CD4-positive, alpha-beta T cell (primary cell): ENCODE measurements around the gene DOCK2. TPM values are rescaled to one million over a fixed set of nuclear protein-coding genes. Genes with fewer than 3 reads are reported as not detected.

Source experiments
- ATAC-seq: fragments of 200-7000 bp; cut with Tn5 transposase; one replicate; pipeline ENCODE4 v1.10.0; 2022; ENCODE audit warnings: mild to moderate bottlenecking; ENCODE audit not compliant: poor library complexity
- CTCF ChIA-PET: fragments of 350-600 bp; sonication (Branson Sonifier 250); formaldehyde crosslinking; loops from one replicate; lab custom pipeline; 2021; ENCODE audit warnings: antibody characterized with exemption, inconsistent platforms; lab: Charles Lee
- POLR2A ChIA-PET: fragments of 350-600 bp; sonication (Branson Sonifier 250); formaldehyde crosslinking; loops from one replicate; lab custom pipeline; 2021; ENCODE audit warnings: antibody characterized with exemption, inconsistent platforms; lab: Charles Lee
- DNase-seq, 14 experiments: peaks; one replicate each; pipeline ENCODE4 v3.0.0-alpha.2; 2013 to 2020; ENCODE audit warnings: mixed read lengths in 2 of 14
- H3K27ac ChIP-seq, 2 donors: one replicate each; pipeline versions ENCODE4 v1.5.1 to v1.7.0; 2013; ENCODE audit warnings: low read length in 2 of 2, low read depth in 1 of 2, mild to moderate bottlenecking in 1 of 2
- H3K27me3 ChIP-seq, 2 experiments: 1 replicate in 1 of 2; 2 replicates in 1 of 2; pipeline versions ENCODE4 v1.6.1 to v1.7.0; 2013; ENCODE audit warnings: low read length in 2 of 2, control low read depth in 1 of 2, mild to moderate bottlenecking in 1 of 2, moderate library complexity in 1 of 2; ENCODE audit not compliant: insufficient read depth in 2 of 2, control insufficient read depth in 1 of 2
- H3K36me3 ChIP-seq: one replicate; pipeline ENCODE4 v1.6.1; 2013; ENCODE audit warnings: low read length, control low read depth; ENCODE audit not compliant: insufficient read depth
- H3K4me1 ChIP-seq: one replicate; pipeline ENCODE4 v1.6.1; 2013; ENCODE audit warnings: low read length, control low read depth; ENCODE audit not compliant: insufficient read depth
- H3K4me3 ChIP-seq: one replicate; pipeline ENCODE4 v1.5.1; 2013; ENCODE audit warnings: mild to moderate bottlenecking, low read length, moderate library complexity
- H3K9me3 ChIP-seq, 2 experiments: 1 replicate in 1 of 2; 2 replicates in 1 of 2; pipeline versions ENCODE4 v1.6.1 to v1.7.0; 2013; ENCODE audit warnings: low read length in 2 of 2, mild to moderate bottlenecking in 2 of 2, control low read depth in 1 of 2, moderate library complexity in 1 of 2; ENCODE audit not compliant: control insufficient read depth in 1 of 2, insufficient read depth in 1 of 2
- H3K27ac Mint-ChIP-seq: one replicate; pipeline ENCODE4 v1.8.0; 2020; ENCODE audit warnings: mixed read lengths
- H3K27me3 Mint-ChIP-seq: one replicate; pipeline ENCODE4 v1.8.0; 2021; ENCODE audit warnings: mixed read lengths
- H3K36me3 Mint-ChIP-seq: one replicate; pipeline ENCODE4 v1.8.0; 2021; ENCODE audit warnings: low read depth, mixed read lengths
- H3K4me1 Mint-ChIP-seq: one replicate; pipeline ENCODE4 v1.8.0; 2021; ENCODE audit warnings: low read depth, mixed read lengths
- H3K4me3 Mint-ChIP-seq: one replicate; pipeline ENCODE4 v1.8.0; 2020; ENCODE audit warnings: mild to moderate bottlenecking, mixed read lengths
- H3K9me3 Mint-ChIP-seq: one replicate; pipeline ENCODE4 v1.8.0; 2020; ENCODE audit warnings: mixed read lengths
- CTCF ChIP-seq: fragments of 200-600 bp; IDR thresholded peaks from one replicate; pipeline ENCODE4 v1.8.0; 2022; ENCODE audit warnings: antibody characterized with exemption, mild to moderate bottlenecking
- intact Hi-C, 2 experiments: fragments of 100-400 bp; cut with DNase I in 1 of 2; cut with micrococcal nuclease in 1 of 2; formaldehyde crosslinking; loops; one replicate each; pipeline versions ENCODE4 v1.15.1 to v1.9.0; 2023 to 2025; cut with DNase I, micrococcal nuclease
- total RNA-seq, 174 experiments: library from RNA in 2 of 174; stranded (reverse) in 2 of 174; gene quantifications; one replicate each; pipeline ENCODE4 v1.2.3 and lab custom pipeline; 2021 to 2026

DOCK2 gene
- total RNA-seq, 2 experiments from 2014 or later: 220 to 229 TPM

- H3K9me3 Mint-ChIP-seq: no peaks in the 10 kb centered on the region
- no peak for ATAC-seq
- Histone ChIP-seq H3K27me3 (no peaks in the 10 kb centered on the region), H3K27ac (no peak overlapping the region), H3K4me3 (no peak overlapping the region), H3K4me1 (peaks cover 9% of the 10 kb centered on the region), H3K9me3 (no peaks in the 10 kb centered on the region), H3K36me3 (peaks cover 75% of the 10 kb centered on the region)
- H3K27ac Mint-ChIP-seq: no peak overlapping the region
- H3K4me1 Mint-ChIP-seq: peaks cover 23% of the 10 kb centered on the region
- no peaks in the 10 kb centered on the region for H3K27me3 Mint-ChIP-seq
- intact Hi-C loops: no loop called here
- H3K4me3 Mint-ChIP-seq: no peak overlapping the region
- no peak for DNase-seq
- POLR2A ChIA-PET: no interaction called here
- H3K36me3 Mint-ChIP-seq: peaks cover 94% of the 10 kb centered on the region
- CTCF ChIA-PET: no interaction called here
- TF ChIP-seq CTCF: no peak
These were observed 172.2 kb downstream of the DOCK2 start for GRCh38 chr5:169809281-169809680.

- ChIA-PET CTCF (no interaction called here), POLR2A (no interaction called here)
- no peaks in the 10 kb centered on the region for H3K9me3 Mint-ChIP-seq
- TF ChIP-seq CTCF: no peak
- DNase-seq (no peak), ATAC-seq (no peak)
- H3K4me1 ChIP-seq: peaks cover 2% of the 10 kb centered on the region
- H3K4me3 Mint-ChIP-seq: no peak overlapping the region
- no peaks in the 10 kb centered on the region for H3K27me3 ChIP-seq
- no peaks in the 10 kb centered on the region for H3K9me3 ChIP-seq
- H3K4me3 ChIP-seq: no peak overlapping the region
- H3K27ac ChIP-seq: no peak overlapping the region
- peaks cover 72% of the 10 kb centered on the region for H3K36me3 ChIP-seq
- peaks cover 10% of the 10 kb centered on the region for H3K4me1 Mint-ChIP-seq
- no peak overlapping the region for H3K27ac Mint-ChIP-seq
- peaks cover 91% of the 10 kb centered on the region for H3K36me3 Mint-ChIP-seq
- intact Hi-C loops: no loop called here
- H3K27me3 Mint-ChIP-seq: no peaks in the 10 kb centered on the region
These were observed 173.4 kb downstream of the DOCK2 start for GRCh38 chr5:169810524-169810923.

- Histone ChIP-seq H3K27ac (no peak overlapping the region), H3K4me1 (no peaks in the 10 kb centered on the region), H3K9me3 (no peaks in the 10 kb centered on the region), H3K36me3 (peaks cover 73% of the 10 kb centered on the region), H3K4me3 (no peak overlapping the region), H3K27me3 (no peaks in the 10 kb centered on the region)
- DNase-seq (no peak), ATAC-seq (no peak)
- CTCF ChIA-PET: no interaction called here
- Mint-ChIP-seq H3K36me3 (peaks cover 91% of the 10 kb centered on the region), H3K4me1 (peaks cover 5% of the 10 kb centered on the region), H3K4me3 (no peak overlapping the region), H3K27me3 (no peaks in the 10 kb centered on the region), H3K27ac (no peak overlapping the region), H3K9me3 (no peaks in the 10 kb centered on the region)
- no peak for TF ChIP-seq CTCF
- POLR2A ChIA-PET: no interaction called here
- intact Hi-C loops: no loop called here
These were observed 173.9 kb downstream of the DOCK2 start for GRCh38 chr5:169811023-169811422.
